GM12878 (cell line): ENCODE results near the gene SRRD. TPM values are rescaled to one million over a fixed set of nuclear protein-coding genes. Genes with fewer than 3 reads are reported as not detected.
A peak's percentile ranks its signal among the peaks of the same experiment; 100 is the strongest.

Source experiments
- ATAC-seq: fragments of 200-7000 bp; cut with Tn5 transposase; 3 replicates; pipeline ENCODE4 v1.9.1; 2020; ENCODE audit warnings: mild to moderate bottlenecking, moderate library complexity
- BruUV-seq: library from RNA; stranded (reverse); fragments of 400-500 nt; replicated peaks from 2 replicates; lab custom pipeline; 2021; lab: Mats Ljungman, UMichigan
- CTCF ChIA-PET: fragments of 300-600 bp; sonication (Branson Sonifier 250); formaldehyde crosslinking; extraction: SDS; loops from one replicate; lab custom pipeline; 2021; ENCODE audit warnings: inconsistent platforms; lab: Yijun Ruan, JAX
- POLR2A ChIA-PET: fragments of 350-600 bp; formaldehyde crosslinking; extraction: SDS; loops from one replicate; lab custom pipeline; 2021; ENCODE audit warnings: inconsistent platforms; lab: Charles Lee
- RAD21 ChIA-PET: fragments of 300-600 bp; sonication (Branson Sonifier 250); formaldehyde crosslinking; loops from one replicate; lab custom pipeline; 2023; ENCODE audit warnings: antibody characterized with exemption; ENCODE audit not compliant: unreplicated experiment; lab: Charles Lee
- SMC1A ChIA-PET: fragments of 300-600 bp; sonication (Branson Sonifier 250); formaldehyde crosslinking; loops from one replicate; lab custom pipeline; 2023; ENCODE audit not compliant: unreplicated experiment, uncharacterized antibody; lab: Charles Lee
- DNase-seq: peaks from one replicate; pipeline ENCODE4 v3.0.0-alpha.2; 2011; ENCODE audit warnings: low read depth, low spot score
- FAIRE-seq: peaks from 3 replicates; lab custom pipeline; 2011; peaks lifted over from hg19 to GRCh38; lab: Jason Lieb, UNC
- H2AFZ ChIP-seq: 2 replicates; pipeline ENCODE4 v1.6.0; 2011; ENCODE audit warnings: low read depth, low read length, control low read depth; ENCODE audit not compliant: control insufficient read depth
- H3K27ac ChIP-seq: 2 replicates; pipeline ENCODE4 v1.5.1; 2011; ENCODE audit warnings: control low read depth; ENCODE audit not compliant: control insufficient read depth, insufficient read depth
- H3K27me3 ChIP-seq, 2 experiments: replicated peaks in 1 of 2; 2 replicates each; pipeline versions ENCODE4 v1.6.0 to v1.6.1; 2011; ENCODE audit warnings: low read length in 1 of 2; ENCODE audit not compliant: control insufficient read depth in 2 of 2, insufficient read depth in 2 of 2
- H3K36me3 ChIP-seq, 2 experiments: 2 replicates each; pipeline ENCODE4 v1.5.1; 2011; ENCODE audit warnings: low read length in 1 of 2; ENCODE audit not compliant: control insufficient read depth in 2 of 2, insufficient read depth in 2 of 2
- H3K4me1 ChIP-seq: 2 replicates; pipeline ENCODE4 v1.6.1; 2011; ENCODE audit warnings: mild to moderate bottlenecking, low read length, moderate library complexity, mixed read lengths; ENCODE audit not compliant: control insufficient read depth, insufficient read depth
- H3K4me2 ChIP-seq: 2 replicates; pipeline ENCODE4 v1.6.0; 2011; ENCODE audit warnings: control low read depth; ENCODE audit not compliant: control insufficient read depth, insufficient read depth
- H3K4me3 ChIP-seq: fragments of 200-600 bp; sonication (generic); 2 replicates; pipeline ENCODE4 v1.5.1; 2016
- H3K79me2 ChIP-seq: 2 replicates; pipeline ENCODE4 v1.6.0; 2011; ENCODE audit warnings: low read length; ENCODE audit not compliant: control insufficient read depth, insufficient read depth
- H3K9ac ChIP-seq: 2 replicates; pipeline ENCODE4 v1.8.0; 2011; ENCODE audit warnings: low read length, control low read depth, mixed read lengths; ENCODE audit not compliant: control insufficient read depth, insufficient read depth
- H3K9me3 ChIP-seq: replicated peaks from 3 replicates; pipeline ENCODE4 v1.5.1; 2011; ENCODE audit warnings: mild to moderate bottlenecking, low read length; ENCODE audit not compliant: control insufficient read depth, insufficient read depth
- H4K20me1 ChIP-seq: 2 replicates; pipeline ENCODE4 v1.6.0; 2011; ENCODE audit not compliant: control insufficient read depth, insufficient read depth
- ATF7 ChIP-seq: fragments of 450-650 bp; IDR thresholded peaks from 2 replicates; pipeline ENCODE4 v1.6.1; 2016; ENCODE audit warnings: low read depth, mild to moderate bottlenecking
- GABPA ChIP-seq: IDR thresholded peaks from 2 replicates; pipeline ENCODE4 v1.6.1; 2014; ENCODE audit warnings: antibody characterized with exemption, low read depth, mild to moderate bottlenecking, inconsistent platforms
- RUNX3 ChIP-seq: IDR thresholded peaks from 2 replicates; pipeline ENCODE4 v1.6.1; 2012; ENCODE audit warnings: low read length, inconsistent platforms
- SIX5 ChIP-seq: IDR thresholded peaks from 2 replicates; pipeline ENCODE4 v1.6.1; 2011; ENCODE audit warnings: mild to moderate bottlenecking, low read depth, low read length, moderate library complexity; ENCODE audit not compliant: severe bottlenecking
- SUPT20H ChIP-seq: IDR thresholded peaks from 2 replicates; pipeline ENCODE4 v1.6.1; 2011; ENCODE audit warnings: low read depth, mild to moderate bottlenecking, low read length, moderate library complexity, borderline replicate concordance; ENCODE audit not compliant: control insufficient read depth
- TBL1XR1 ChIP-seq: IDR thresholded peaks from 2 replicates; pipeline ENCODE4 v1.6.1; 2012; ENCODE audit warnings: low read depth, low read length, improper control_type of control experiment
- YBX1 ChIP-seq: fragments of 450-650 bp; IDR thresholded peaks from 2 replicates; pipeline ENCODE4 v1.6.1; 2016; ENCODE audit warnings: antibody characterized with exemption
- WGBS: methylation state at CpG from one replicate; pipeline ENCODE4 v1.1.6; 2016; ENCODE audit warnings: low lambda C conversion rate; ENCODE audit not compliant: insufficient replicate concordance, insufficient coverage; ENCODE audit errors: missing lambda C conversion rate; 5-methylcytosine and 5-hydroxymethylcytosine counted together
- in situ Hi-C: fragments of 300-500 bp; cut with MboI; formaldehyde crosslinking; loops from 9 replicates; pipeline ENCODE4 v1.14.3; 2018; ENCODE audit warnings: mixed read lengths
- intact Hi-C: fragments of 100-400 bp; cut with micrococcal nuclease; formaldehyde crosslinking; loops from one replicate; pipeline ENCODE4 v1.14.2; 2022; ENCODE audit not compliant: unreplicated experiment
- polyA plus RNA-seq, 11 experiments: library from polyadenylated mRNA; depleted of rRNA in 4 of 11; unstranded in 6 of 11; stranded (reverse) in 5 of 11; fragments of >200 nt; fragmentation: Nextera tagmentation in 4 of 11; fragmentation: Illumina TruSeq in 1 of 11; extraction: Ambion mirVana in 4 of 11; extraction: Trizol in 1 of 11; gene quantifications; 1 replicate in 1 of 11; 2 replicates in 10 of 11; pipeline versions ENCODE4 v1.2.1 to v1.2.3, GENCODE V29; 2011 to 2016; ENCODE audit warnings: inconsistent platforms in 2 of 11, missing spikeins in 2 of 11, low read depth in 1 of 11
- total RNA-seq, 4 experiments: library from RNA; depleted of rRNA in 3 of 4; stranded (reverse); fragments of >200 nt in 3 of 4; fragmentation: Illumina TruSeq in 1 of 4; extraction: Trizol in 1 of 4; gene quantifications; 2 replicates each; pipeline versions ENCODE4 v1.2.1 to v1.2.3, GENCODE V29; 2013 to 2021
- TF ChIP-seq, protein P1 (sequence below): fragments of 150-350 bp; IDR thresholded peaks from 2 replicates; pipeline ENCODE4 v1.6.1; 2016; ENCODE audit warnings: low read depth, low read length

Gene SRRD
- total and polyA plus RNA-seq, 10 of the 15 experiments (the other 5 are each of a cell fraction or from before 2014, with no cell fraction given) = 4.1 to 50.6 (median 27.5) TPM

DNA sequence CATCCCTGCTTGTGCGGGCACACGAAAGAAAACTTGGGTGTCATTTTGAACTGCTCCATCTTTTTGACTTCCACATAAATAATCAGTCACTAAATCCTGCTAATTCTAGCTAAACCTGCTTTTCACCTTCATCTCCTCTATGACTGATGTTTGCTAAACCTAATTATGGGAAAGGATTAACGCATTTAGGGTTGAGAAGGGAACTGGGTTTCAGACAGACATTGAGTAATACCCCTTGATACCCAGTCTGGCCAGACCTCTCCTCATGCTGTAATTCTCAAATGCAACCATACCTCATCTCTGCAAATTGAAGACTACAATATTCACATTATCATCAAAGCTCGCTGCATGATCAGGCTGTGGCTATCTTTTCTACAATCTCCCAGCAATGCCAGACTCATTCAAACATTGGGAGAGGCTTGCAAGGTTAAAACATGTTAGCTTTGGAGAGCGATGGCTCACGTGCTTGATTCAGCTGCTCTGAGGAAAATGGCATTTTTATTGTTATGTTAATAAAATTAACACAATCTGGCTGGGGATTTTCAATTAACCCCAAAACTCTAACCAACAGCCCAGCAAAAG is 2.5 kb upstream of the SRRD start:
- RAD21 ChIA-PET = interaction anchor here (0.9 to 2.4 kb wide), 6 partner anchors 20 to 191 kb away, joined by 3 to 7 read pairs (median 4); no protein-coding TSS in a partner anchor
- H3K36me3 ChIP-seq = peaks cover 0 to 3% of the 10 kb centered on the region in 2 experiments; a peak in 2 of 4 replicates
- no peak for TF ChIP-seq RUNX3
- no peak for TF ChIP-seq YBX1
- no peak for TF ChIP-seq SIX5
- TF ChIP-seq ATF7 = no peak
- WGBS = 75% methylated on average over 6 of the region's 6 CpGs
- H3K4me2 ChIP-seq = peak overlapping the region; percentile 97
- BruUV-seq = no TSS peak
- POLR2A ChIA-PET = interaction anchor here (1.0 to 3.6 kb wide), 4 partner anchors 31 to 185 kb away, joined by 3 to 18 read pairs (median 6); partner anchors contain the start of gene TFIP11
- peak overlapping the region; percentile 97 for H3K4me3 ChIP-seq
- ATAC-seq (no peak), FAIRE-seq (no peak), DNase-seq (no peak)
- peak overlapping the region; percentile 84 for H3K9ac ChIP-seq
- intact Hi-C loops = loop anchor here (5.0 kb wide), 1 partner anchor 49 kb away; no protein-coding TSS in a partner anchor
- CTCF ChIA-PET = interaction anchor here (1.2 to 7.1 kb wide), 9 partner anchors 12 to 191 kb away, joined by 3 to 47 read pairs (median 7); no protein-coding TSS in a partner anchor
- no peaks in the 10 kb centered on the region for H3K27me3 ChIP-seq
- H4K20me1 ChIP-seq = no peaks in the 10 kb centered on the region
- peaks cover 63% of the 10 kb centered on the region for H3K79me2 ChIP-seq
- peaks cover 29% of the 10 kb centered on the region for H3K4me1 ChIP-seq
- no peaks in the 10 kb centered on the region for H3K9me3 ChIP-seq
- H3K27ac ChIP-seq = peak overlapping the region; percentile 88
- in situ Hi-C loops = no loop called here
- H2AFZ ChIP-seq = no peak overlapping the region
- SMC1A ChIA-PET = interaction anchor here (0.7 to 4.3 kb wide), 11 partner anchors 8 to 193 kb away, joined by 3 to 17 read pairs (median 3); no protein-coding TSS in a partner anchor

DNA sequence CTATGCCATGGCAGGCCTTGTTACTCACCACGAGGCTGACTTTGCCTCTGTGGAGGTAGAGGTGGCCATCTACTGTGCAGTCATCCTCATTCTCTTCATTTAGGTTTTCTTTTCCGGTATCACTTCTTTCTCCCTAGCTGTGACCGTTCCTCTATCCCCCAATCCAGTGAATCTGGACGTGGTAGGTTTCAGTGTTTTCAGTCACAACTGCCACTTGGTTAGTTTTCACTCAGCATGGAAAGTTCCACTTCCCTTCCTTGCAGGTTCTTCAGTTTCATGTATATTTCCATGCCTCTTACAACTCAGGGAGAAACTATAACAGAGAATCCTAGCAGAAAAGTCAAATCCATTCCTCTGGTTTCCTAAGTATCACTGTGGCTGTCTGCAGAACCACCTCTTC is 2.0 kb upstream of the SRRD start:
- Histone ChIP-seq H2AFZ (no peak overlapping the region), H3K36me3 (peaks cover 0 to under 1% of the 10 kb centered on the region in 2 experiments; a peak in 2 of 4 replicates), H4K20me1 (no peaks in the 10 kb centered on the region), H3K27me3 (no peaks in the 10 kb centered on the region), H3K79me2 (peaks cover 63% of the 10 kb centered on the region), H3K4me1 (peaks cover 29% of the 10 kb centered on the region), H3K27ac (peak overlapping the region; percentile 88), H3K9me3 (no peaks in the 10 kb centered on the region), H3K4me3 (peak overlapping the region; percentile 97), H3K9ac (peak overlapping the region; percentile 84), H3K4me2 (peak overlapping the region; percentile 97)
- ChIA-PET CTCF (interaction anchor here (1.2 to 7.1 kb wide), 9 partner anchors 12 to 193 kb away, joined by 3 to 47 read pairs (median 7); no protein-coding TSS in a partner anchor), RAD21 (interaction anchor here (0.8 to 2.4 kb wide), 8 partner anchors 20 to 191 kb away, joined by 3 to 7 read pairs (median 4); no protein-coding TSS in a partner anchor), SMC1A (interaction anchor here (0.6 to 4.3 kb wide), 14 partner anchors 8 to 192 kb away, joined by 3 to 17 read pairs (median 3); no protein-coding TSS in a partner anchor), POLR2A (interaction anchor here (0.8 to 3.6 kb wide), 5 partner anchors 31 to 190 kb away, joined by 3 to 18 read pairs (median 5); partner anchors contain the start of gene TFIP11)
- 14% methylated on average over 4 of the region's 4 CpGs for WGBS
- no TSS peak for BruUV-seq
- intact Hi-C loops (loop anchor here (5.0 kb wide), 1 partner anchor 49 kb away; no protein-coding TSS in a partner anchor), in situ Hi-C loops (no loop called here)
- FAIRE-seq (no peak), DNase-seq (no peak), ATAC-seq (peak; percentile 14)
- TF ChIP-seq SUPT20H = no peak
- no peak for TF ChIP-seq GABPA
- TF ChIP-seq TBL1XR1 = no peak
- TF ChIP-seq, protein P1, sequence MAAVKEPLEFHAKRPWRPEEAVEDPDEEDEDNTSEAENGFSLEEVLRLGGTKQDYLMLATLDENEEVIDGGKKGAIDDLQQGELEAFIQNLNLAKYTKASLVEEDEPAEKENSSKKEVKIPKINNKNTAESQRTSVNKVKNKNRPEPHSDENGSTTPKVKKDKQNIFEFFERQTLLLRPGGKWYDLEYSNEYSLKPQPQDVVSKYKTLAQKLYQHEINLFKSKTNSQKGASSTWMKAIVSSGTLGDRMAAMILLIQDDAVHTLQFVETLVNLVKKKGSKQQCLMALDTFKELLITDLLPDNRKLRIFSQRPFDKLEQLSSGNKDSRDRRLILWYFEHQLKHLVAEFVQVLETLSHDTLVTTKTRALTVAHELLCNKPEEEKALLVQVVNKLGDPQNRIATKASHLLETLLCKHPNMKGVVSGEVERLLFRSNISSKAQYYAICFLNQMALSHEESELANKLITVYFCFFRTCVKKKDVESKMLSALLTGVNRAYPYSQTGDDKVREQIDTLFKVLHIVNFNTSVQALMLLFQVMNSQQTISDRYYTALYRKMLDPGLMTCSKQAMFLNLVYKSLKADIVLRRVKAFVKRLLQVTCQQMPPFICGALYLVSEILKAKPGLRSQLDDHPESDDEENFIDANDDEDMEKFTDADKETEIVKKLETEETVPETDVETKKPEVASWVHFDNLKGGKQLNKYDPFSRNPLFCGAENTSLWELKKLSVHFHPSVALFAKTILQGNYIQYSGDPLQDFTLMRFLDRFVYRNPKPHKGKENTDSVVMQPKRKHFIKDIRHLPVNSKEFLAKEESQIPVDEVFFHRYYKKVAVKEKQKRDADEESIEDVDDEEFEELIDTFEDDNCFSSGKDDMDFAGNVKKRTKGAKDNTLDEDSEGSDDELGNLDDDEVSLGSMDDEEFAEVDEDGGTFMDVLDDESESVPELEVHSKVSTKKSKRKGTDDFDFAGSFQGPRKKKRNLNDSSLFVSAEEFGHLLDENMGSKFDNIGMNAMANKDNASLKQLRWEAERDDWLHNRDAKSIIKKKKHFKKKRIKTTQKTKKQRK = no peak
